ENCODE data around the gene CARS2.

The CARS2 gene

DNA sequence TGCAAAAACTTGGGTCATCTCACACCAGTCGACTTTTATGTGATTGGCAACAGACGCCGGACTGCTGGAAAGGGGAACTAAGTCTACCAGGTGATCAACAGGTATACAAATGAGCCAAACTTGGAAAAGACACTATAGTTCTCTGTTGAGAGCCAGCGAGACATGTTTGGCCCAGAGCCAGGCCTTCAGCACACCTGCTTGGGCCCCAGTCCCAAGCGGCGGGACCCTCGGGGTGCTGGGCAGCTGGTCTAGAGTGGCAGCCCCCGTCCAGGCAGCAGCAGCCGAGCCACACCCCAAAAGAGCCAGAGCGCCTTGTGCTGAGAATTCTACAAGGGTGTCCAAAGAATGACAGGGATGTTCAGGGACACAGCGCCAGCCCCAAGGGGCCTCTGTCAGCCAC lies 62.6 kb downstream of the CARS2 start:
- H3K27me3 Mint-ChIP-seq: no peaks in the 10 kb centered on the region
- DNase-seq (ENCODE audit: low spot score in 2 of 2): no peak
- no peak overlapping the region for H3K4me3 Mint-ChIP-seq
- H3K4me1 Mint-ChIP-seq: no peaks in the 10 kb centered on the region
- H3K9me3 Mint-ChIP-seq: no peaks in the 10 kb centered on the region
- H3K27ac Mint-ChIP-seq (ENCODE audit: low read depth): no peak overlapping the region
- H3K36me3 Mint-ChIP-seq (ENCODE audit: insufficient read depth): peaks cover 16% of the 10 kb centered on the region
- ATAC-seq (replicated peaks; ENCODE audit: extremely low read depth, poor library complexity, severe bottlenecking): no peak

DNA sequence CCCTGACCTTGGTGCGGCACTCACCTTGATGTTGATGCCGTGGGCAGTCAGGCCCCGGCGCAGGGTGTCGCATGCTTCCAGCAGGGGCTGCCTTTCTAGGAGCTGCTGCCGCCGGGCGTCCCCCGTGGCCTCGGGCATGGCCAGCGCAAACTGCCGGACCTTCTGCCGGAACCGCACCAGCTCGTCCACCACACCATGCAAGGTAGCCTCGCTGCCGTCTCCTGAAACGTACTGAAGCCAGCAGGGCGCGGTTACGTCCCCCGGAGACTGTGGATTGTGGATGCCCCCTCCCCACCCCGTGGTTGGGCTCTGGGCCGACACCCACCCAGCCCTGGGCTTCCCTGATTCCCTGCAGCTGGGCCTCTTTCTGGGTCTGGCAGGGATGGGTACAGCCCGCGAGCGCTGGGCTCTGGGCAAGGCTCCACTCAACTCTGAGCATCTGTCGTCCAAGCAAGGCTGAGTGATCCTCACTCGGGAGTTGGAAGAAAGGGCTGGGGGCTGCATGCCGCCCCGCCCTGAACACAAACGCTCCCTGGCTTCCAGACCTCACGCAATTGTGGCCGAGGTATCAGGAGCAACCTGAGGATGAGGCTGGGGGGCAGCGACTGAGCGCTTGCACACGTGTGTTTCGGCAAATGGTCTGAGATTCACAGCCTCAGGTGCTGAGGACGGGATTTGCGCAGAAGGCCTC lies 63.5 kb downstream of the CARS2 start:
- Mint-ChIP-seq H3K27ac (ENCODE audit: low read depth) (no peak overlapping the region), H3K4me3 (no peak overlapping the region), H3K27me3 (no peaks in the 10 kb centered on the region), H3K4me1 (no peaks in the 10 kb centered on the region), H3K9me3 (no peaks in the 10 kb centered on the region), H3K36me3 (ENCODE audit: insufficient read depth) (peaks cover 18% of the 10 kb centered on the region)
- ATAC-seq (replicated peaks; ENCODE audit: extremely low read depth, poor library complexity, severe bottlenecking) (no peak), DNase-seq (ENCODE audit: low spot score in 2 of 2) (no peak)

DNA sequence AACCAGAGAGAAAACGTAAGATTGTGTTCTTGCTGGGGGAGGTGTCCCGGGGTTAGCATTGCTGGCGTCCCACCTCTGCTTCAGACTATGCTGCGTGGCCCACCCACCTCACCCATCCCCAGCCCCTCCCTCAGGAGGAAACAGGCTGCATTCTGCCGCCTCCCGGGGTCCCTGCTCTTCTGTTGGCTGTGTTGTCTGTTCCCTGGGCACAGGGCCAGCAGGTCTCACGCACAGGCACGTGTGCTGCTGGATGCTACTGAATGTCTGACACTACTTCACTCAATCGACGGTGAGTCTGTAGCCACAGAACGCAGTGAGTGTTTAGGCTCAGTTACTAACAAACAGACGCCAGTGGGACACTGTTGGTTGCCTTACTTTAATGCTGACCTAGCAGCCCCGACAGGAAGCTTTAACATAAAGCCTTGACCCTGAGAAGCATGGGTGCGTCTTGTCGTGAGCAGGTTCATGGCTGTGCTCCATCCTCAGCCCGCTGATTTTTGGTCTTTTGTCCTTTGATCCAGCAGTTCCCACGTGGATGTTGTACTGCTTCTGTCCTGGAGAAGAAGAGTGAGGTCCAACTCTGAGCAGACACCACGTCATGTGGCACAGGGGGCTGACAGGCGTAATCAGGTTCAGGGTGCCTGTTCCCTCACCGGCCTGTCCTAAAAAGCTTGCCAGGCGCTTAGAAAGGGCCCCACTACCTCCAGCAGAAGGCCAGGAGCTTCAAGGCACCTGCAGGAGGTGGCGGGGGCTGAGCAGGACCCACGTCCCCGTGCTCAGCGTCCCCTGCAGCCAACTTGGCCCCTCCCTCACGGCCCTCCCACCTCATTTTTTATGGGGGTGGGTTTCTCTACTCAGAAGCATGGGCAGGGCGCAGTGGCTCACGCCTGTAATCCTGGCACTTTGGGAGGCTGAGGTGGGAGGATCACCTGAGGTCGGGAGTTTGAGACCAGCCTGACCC lies 64.6 kb downstream of the CARS2 start:
- H3K36me3 Mint-ChIP-seq (ENCODE audit: insufficient read depth): peaks cover 18% of the 10 kb centered on the region
- no peak for DNase-seq (ENCODE audit: low spot score in 2 of 2)
- no peaks in the 10 kb centered on the region for H3K4me1 Mint-ChIP-seq
- H3K27ac Mint-ChIP-seq (ENCODE audit: low read depth): no peak overlapping the region
- H3K4me3 Mint-ChIP-seq: no peak overlapping the region
- H3K9me3 Mint-ChIP-seq: no peaks in the 10 kb centered on the region
- H3K27me3 Mint-ChIP-seq: no peaks in the 10 kb centered on the region
- no peak for ATAC-seq (replicated peaks; ENCODE audit: extremely low read depth, poor library complexity, severe bottlenecking)

DNA sequence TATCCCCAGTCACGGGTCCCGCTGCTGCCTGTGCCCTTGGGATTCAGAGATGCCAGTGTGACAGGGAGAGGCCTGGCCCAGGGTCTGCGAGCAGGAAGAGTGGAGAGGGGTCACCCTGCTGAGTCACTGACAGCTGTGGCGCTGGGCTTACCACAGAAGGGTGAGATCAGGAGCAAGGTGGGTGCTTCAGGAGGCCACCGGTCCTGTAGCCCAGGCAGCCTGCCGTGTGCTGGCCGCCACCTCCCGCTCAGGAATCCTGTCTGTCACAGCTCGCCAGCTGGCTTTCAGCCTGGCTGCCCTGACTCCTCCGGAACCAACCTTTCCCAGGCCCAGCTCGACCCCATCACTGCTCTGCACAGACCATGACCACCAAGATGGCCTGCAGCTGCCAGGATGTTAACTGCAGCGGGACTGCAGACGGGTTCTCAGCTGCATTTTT lies 65.3 kb downstream of the CARS2 start:
- no peak overlapping the region for H3K27ac Mint-ChIP-seq (ENCODE audit: low read depth)
- H3K4me3 Mint-ChIP-seq: no peak overlapping the region
- ATAC-seq (replicated peaks; ENCODE audit: extremely low read depth, poor library complexity, severe bottlenecking) (no peak), DNase-seq (ENCODE audit: low spot score in 2 of 2) (no peak)
- H3K36me3 Mint-ChIP-seq (ENCODE audit: insufficient read depth): peaks cover 17% of the 10 kb centered on the region
- H3K27me3 Mint-ChIP-seq: no peaks in the 10 kb centered on the region
- no peaks in the 10 kb centered on the region for H3K4me1 Mint-ChIP-seq
- no peaks in the 10 kb centered on the region for H3K9me3 Mint-ChIP-seq

DNA sequence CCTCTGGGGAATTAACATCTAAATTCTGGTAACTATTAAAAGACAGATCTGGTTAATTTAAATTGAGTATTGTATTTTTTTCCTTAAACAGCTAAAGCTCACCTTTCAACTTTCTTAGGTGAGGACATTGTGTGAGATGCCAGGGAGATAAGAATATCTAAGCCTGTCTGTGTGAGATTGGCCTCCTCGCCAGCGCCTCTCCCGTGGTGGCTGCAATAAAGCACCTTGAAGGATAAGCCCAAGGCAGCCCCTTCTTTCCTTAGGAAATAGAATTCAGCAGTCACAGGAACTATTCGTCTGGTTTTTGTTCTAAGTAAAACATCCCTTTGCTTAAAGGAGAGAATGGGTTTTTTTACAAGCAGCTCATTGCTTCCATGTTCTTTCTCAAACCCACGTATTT lies 66.0 kb downstream of the CARS2 start:
- Mint-ChIP-seq H3K27me3 (no peaks in the 10 kb centered on the region), H3K4me3 (no peak overlapping the region), H3K27ac (ENCODE audit: low read depth) (no peak overlapping the region), H3K36me3 (ENCODE audit: insufficient read depth) (peaks cover 15% of the 10 kb centered on the region), H3K9me3 (no peaks in the 10 kb centered on the region), H3K4me1 (no peaks in the 10 kb centered on the region)
- ATAC-seq (replicated peaks; ENCODE audit: extremely low read depth, poor library complexity, severe bottlenecking): no peak
- DNase-seq (ENCODE audit: low spot score in 2 of 2): no peak

DNA sequence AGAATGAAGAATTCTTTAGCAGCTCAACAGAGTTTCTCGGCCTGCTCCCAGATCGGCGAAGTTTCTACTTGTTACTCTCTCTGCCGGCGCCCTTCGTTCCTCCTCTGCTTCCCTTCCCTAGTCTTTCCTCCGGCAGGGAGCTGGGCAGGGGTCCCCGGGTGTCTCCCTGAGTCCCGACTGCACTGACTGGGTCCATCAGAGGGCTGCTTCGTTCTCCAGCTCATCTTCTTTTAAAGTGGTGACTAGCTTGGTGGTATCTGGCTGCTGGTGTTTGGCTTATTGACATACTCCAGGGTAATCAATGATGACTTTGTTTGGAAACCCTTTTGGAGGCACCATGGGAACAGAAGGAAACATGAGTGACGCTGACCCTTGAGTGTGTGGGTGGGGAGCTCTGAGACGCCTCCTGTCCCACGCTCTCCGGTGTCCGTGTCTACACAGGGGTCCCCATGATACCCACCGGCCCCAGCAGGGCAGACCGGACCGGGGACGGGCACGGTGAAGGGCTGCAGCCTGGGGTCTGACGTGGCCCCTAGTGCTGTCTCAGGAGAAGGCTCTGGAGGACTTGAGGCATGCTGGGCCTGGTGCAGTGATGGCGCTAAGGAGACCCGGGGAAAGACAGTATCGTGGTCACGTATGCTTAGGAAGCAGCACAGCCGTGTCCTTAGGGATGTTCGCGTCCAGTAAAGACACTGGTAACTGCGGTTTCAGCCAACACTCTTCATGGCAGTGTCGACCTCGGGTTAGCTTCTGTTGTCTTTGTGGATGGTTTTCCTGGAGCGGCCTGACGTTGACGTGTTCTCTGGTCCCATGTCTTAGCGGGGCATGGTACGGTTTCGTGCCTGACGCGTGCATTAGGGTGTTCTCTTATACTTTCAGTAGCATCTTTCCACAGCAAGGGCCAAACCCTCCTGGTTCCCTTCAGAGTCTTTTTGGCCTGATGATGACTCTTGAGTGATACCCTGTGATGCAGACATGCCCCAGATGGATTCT lies 66.8 kb downstream of the CARS2 start:
- ATAC-seq (replicated peaks; ENCODE audit: extremely low read depth, poor library complexity, severe bottlenecking) (no peak), DNase-seq (ENCODE audit: low spot score in 2 of 2) (no peak)
- Mint-ChIP-seq H3K27ac (ENCODE audit: low read depth) (peak overlapping the region; percentile 59), H3K4me1 (no peaks in the 10 kb centered on the region), H3K9me3 (no peaks in the 10 kb centered on the region), H3K36me3 (ENCODE audit: insufficient read depth) (peaks cover 20% of the 10 kb centered on the region), H3K27me3 (no peaks in the 10 kb centered on the region), H3K4me3 (no peak overlapping the region)

DNA sequence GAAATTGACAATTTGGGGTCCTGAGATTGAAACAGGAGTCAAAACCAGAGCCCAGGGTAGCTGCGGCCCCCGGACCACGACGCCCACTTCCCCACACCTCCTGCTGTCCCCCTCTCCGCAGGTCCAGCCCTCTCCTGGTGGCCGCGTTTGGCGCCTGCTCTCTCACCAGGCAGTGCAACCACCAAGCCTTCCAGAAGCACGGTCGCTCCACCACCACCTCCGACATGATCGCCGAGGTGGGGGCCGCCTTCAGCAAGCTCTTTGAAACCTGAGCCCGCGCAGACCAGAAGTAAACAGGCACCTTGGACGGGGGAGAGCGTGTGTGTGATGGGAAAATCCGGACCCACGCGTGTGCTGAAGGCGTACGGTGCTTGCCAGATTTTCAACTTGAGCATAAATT lies 67.7 kb downstream of the CARS2 start:
- Mint-ChIP-seq H3K4me3 (no peak overlapping the region), H3K27me3 (no peaks in the 10 kb centered on the region), H3K27ac (ENCODE audit: low read depth) (peak overlapping the region; percentile 59), H3K9me3 (no peaks in the 10 kb centered on the region), H3K4me1 (no peaks in the 10 kb centered on the region), H3K36me3 (ENCODE audit: insufficient read depth) (peaks cover 22% of the 10 kb centered on the region)
- no peak for DNase-seq (ENCODE audit: low spot score in 2 of 2)
- ATAC-seq (replicated peaks; ENCODE audit: extremely low read depth, poor library complexity, severe bottlenecking): no peak

DNA sequence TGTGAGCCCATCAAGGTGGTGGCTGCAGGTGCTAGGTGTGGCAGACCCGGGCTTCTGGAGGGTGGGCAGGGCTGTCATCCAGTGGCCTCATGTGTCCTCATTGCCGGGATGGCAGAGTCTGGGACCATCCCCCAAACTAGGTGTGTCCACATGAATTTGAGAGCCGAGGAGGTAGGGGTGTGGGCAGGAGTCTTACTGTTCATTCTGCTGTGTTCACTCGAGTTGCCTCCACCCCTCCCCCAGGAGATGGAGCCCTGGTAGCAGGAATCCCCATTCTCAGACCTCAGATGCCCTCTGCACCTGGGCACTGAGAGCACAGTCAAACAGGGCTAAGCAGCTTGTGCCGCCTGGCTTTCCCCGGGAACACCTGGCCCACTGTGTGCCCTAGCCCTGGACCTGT lies 68.2 kb downstream of the CARS2 start:
- Mint-ChIP-seq H3K36me3 (ENCODE audit: insufficient read depth) (peaks cover 20% of the 10 kb centered on the region), H3K4me1 (no peaks in the 10 kb centered on the region), H3K4me3 (no peak overlapping the region), H3K9me3 (no peaks in the 10 kb centered on the region), H3K27me3 (no peaks in the 10 kb centered on the region), H3K27ac (ENCODE audit: low read depth) (peak overlapping the region; percentile 59)
- ATAC-seq (replicated peaks; ENCODE audit: extremely low read depth, poor library complexity, severe bottlenecking) (no peak), DNase-seq (ENCODE audit: low spot score in 2 of 2) (no peak)

DNA sequence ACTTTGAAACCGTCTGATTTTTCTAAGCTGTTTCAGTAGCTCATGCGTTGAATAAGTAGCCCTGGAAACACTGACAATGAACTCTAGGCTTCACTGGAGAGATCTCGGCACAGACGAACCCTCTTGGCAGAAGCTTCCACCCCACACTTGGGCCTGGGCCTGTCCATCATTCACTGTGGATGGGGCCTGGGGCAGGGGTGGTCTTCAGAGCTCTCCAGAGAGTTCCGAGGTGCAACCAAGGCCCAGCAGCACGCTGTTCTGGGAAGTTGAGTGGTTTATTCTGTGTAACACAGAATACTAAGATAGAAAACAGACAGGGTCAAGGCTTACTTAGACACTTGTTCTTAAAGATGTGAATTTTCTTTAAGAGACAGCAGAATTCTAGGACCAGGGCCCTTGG lies 68.6 kb downstream of the CARS2 start:
- Mint-ChIP-seq H3K4me3 (no peak overlapping the region), H3K27me3 (no peaks in the 10 kb centered on the region), H3K27ac (ENCODE audit: low read depth) (no peak overlapping the region), H3K4me1 (no peaks in the 10 kb centered on the region), H3K36me3 (ENCODE audit: insufficient read depth) (peaks cover 18% of the 10 kb centered on the region), H3K9me3 (no peaks in the 10 kb centered on the region)
- ATAC-seq (replicated peaks; ENCODE audit: extremely low read depth, poor library complexity, severe bottlenecking) (no peak), DNase-seq (ENCODE audit: low spot score in 2 of 2) (no peak)

DNA sequence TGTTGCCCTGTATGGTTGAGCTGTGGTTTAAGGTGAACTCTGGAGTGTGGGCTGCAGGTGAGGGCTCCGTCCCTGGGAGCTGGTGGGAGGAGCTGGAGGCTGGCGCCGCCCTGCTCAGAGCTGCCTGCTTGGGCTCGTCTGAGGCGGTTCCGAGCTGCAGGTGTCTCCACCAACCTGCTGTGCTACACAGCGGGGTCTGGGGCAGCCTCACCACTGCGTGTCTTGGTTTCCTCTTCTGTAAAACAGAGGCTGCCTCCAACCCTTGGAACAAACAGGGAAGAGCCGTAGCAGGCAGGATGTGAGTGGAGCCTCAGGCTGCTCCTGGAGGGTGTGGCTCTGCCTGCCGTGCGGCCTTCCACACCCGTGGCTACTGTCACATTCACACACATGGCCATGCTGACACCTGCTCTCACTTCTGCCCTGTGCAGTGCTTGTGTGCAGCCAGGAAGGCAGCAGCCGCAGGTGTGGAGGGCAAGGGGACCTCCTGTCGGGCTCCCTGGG lies 69.2 kb downstream of the CARS2 start:
- H3K9me3 Mint-ChIP-seq: no peaks in the 10 kb centered on the region
- H3K4me1 Mint-ChIP-seq: no peaks in the 10 kb centered on the region
- H3K27me3 Mint-ChIP-seq: no peaks in the 10 kb centered on the region
- ATAC-seq (replicated peaks; ENCODE audit: extremely low read depth, poor library complexity, severe bottlenecking) (no peak), DNase-seq (ENCODE audit: low spot score in 2 of 2) (no peak)
- no peak overlapping the region for H3K27ac Mint-ChIP-seq (ENCODE audit: low read depth)
- no peak overlapping the region for H3K4me3 Mint-ChIP-seq
- peaks cover 17% of the 10 kb centered on the region for H3K36me3 Mint-ChIP-seq (ENCODE audit: insufficient read depth)

DNA sequence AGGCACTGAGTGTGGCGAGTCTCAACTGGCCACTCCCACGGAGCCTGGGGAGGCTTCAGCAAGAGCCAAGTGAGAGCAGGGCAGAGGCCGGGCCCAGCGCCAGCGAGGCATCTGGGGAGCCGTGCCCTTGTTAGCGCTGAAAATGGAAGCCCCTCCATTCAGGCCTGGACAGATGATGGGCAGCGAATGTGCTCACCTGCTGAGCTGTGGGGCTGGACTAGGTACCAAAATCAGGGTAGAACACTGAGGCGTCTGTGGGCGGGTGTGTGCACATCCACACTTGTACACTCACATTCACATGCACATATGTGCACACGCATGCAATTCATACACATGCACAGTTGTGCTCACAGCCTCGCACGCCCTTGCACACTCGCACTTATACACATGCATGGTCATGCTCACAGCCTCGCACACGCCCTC lies 69.9 kb downstream of the CARS2 start:
- H3K27ac Mint-ChIP-seq (ENCODE audit: low read depth): no peak overlapping the region
- no peak for ATAC-seq (replicated peaks; ENCODE audit: extremely low read depth, poor library complexity, severe bottlenecking)

DNA sequence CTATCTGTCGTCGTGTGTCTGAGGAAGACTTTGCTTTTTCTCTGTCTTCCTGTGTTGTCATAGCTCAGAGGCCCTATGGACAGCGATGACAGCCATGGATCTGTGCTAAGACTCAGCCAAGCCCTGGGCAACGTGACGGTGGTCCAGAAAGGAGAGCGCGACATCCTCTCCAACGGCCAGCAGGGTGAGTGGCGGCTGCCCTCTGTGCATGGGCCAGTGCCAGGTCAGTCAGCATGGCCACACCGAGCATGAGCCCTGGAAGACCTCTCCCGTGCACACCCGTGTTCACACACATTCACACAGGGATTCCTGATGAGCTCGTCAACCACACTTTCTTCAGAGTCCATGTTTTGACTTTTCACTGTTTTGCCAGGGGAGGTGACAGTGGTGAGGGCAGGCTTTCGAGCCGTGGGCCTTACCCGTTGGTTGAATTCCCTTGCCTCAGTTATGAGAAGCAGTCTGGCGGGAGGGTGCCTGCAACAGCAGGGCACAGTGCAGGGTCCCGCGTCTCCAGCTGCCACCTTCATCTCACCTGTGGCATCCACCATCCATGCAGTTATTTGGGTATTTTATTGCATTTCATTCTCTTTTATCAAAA lies 70.4 kb downstream of the CARS2 start:
- Mint-ChIP-seq H3K27ac (ENCODE audit: low read depth) (no peak overlapping the region), H3K36me3 (ENCODE audit: insufficient read depth) (peaks cover 16% of the 10 kb centered on the region)

More for the DNA sequence above, 69.9 kb downstream of the CARS2 start:
- no peaks in the 10 kb centered on the region for H3K4me1 Mint-ChIP-seq
- no peaks in the 10 kb centered on the region for H3K27me3 Mint-ChIP-seq
- no peak overlapping the region for H3K4me3 Mint-ChIP-seq
- H3K36me3 Mint-ChIP-seq (ENCODE audit: insufficient read depth): peaks cover 16% of the 10 kb centered on the region
- H3K9me3 Mint-ChIP-seq: no peaks in the 10 kb centered on the region
- no peak for DNase-seq (ENCODE audit: low spot score in 2 of 2)

More for the DNA sequence above, 70.4 kb downstream of the CARS2 start:
- peaks cover 5% of the 10 kb centered on the region for H3K4me1 Mint-ChIP-seq
- no peak for ATAC-seq (replicated peaks; ENCODE audit: extremely low read depth, poor library complexity, severe bottlenecking)
- no peak overlapping the region for H3K4me3 Mint-ChIP-seq
- DNase-seq (ENCODE audit: low spot score in 2 of 2): no peak
- no peaks in the 10 kb centered on the region for H3K9me3 Mint-ChIP-seq
- H3K27me3 Mint-ChIP-seq: no peaks in the 10 kb centered on the region
